GF-D8 (cell line): ENCODE data around the gene SMAD6.

Experiments
- DNase-seq: peaks from one replicate; lab custom pipeline; 2025; lab: John Stamatoyannopoulos, UW

Gene SMAD6

DNA sequence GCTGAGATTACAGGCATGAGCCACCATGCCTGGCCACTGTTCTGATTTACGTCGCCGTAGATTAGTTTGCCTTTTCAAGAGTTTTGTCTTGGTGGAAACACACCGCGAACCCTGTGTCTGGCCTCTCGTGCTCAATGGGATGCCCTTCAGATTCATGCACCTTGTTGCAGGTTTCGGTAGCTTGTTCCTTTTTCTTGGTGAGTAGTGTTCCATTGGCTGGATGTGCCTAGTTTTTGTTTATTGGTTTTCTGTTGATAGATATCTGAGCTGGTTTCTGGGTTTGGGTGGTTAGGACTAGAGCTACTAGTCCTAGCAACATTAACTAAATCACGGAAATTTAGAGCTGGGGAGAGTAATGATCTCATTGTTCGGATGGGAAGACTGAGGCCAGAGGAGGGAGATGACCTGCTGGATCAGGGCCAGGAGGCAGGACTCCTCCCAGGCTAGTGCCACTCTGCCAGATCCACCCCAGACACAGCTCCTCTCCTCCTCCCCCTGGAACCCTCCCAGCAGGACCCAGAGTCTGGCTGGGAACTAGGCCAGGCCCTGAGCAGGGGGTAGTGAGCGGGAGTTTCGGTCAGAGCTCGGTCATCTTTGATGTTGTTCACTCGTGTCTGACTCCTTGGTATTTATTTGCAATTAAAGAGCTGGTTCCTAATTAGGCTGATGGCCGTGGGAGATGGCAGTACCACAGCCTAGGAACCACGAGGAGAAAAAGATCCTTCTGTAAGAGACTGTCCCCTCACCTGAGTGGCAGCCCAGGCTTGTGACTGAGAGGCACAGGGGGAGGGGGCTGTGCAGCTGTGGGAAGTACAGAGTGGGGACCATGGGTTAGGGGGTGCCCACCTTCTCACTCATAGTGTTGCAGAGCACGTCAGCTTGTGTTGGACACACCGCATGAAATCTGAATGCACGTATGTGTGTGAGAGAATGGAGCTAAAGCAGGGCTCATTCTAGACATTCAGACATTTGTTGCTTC is 73.4 kb downstream of the SMAD6 start:
- DNase-seq, result no peak

DNA sequence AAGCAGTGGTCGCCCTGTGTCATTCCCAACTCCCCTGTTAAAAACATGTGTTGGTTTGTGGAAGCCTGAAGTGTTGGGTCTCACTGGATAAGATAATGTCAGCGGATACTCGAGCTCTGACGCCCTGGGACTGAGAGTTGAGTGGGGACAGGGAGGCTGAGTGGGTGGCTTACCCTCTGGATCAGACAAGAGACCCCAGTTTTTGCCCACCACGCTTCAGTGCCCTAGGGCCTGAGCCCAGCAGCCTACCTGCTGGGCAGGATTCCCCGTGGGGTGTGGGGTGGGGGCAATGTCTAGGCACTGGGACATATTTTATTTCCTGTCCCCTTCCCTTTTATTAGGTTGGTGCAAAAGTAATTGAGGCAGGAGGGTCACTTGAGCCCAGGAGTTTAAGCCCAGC is 75.0 kb downstream of the SMAD6 start:
- DNase-seq, result no peak

DNA sequence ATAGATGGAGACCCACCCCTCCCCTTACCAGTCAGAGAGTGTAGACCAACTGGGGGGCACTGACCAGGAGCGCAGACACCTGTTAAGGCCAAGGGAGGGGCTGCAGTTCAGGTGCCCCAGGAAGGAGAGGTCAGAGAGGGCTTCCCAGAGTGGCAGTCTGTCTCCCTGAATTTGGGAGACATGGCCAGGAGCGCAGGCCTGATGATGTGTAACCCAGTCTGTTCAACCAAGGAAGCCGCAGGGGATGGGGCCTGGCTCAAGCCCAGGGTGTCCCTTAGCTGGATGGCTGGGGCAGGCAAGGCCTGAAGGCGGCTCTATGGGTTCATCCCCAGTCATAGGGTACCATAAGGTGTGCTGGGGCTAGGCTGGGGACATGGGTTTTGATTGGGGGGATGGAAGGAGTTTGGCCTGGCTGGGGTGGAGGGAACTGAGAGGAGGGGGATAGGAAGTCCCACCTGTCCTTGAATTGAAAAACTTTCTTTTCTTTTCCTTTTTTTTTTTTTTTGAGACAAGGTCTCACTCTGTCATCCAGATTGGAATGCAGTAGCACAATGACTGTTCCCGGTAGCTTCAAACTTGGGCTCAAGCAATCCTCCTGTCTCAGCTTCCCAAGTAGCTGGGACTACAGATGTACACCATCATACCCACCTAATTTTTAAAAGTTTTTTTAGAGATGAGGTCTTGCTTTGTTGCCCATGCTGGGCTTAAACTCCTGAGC is 75.7 kb downstream of the SMAD6 start:
- no peak for DNase-seq

DNA sequence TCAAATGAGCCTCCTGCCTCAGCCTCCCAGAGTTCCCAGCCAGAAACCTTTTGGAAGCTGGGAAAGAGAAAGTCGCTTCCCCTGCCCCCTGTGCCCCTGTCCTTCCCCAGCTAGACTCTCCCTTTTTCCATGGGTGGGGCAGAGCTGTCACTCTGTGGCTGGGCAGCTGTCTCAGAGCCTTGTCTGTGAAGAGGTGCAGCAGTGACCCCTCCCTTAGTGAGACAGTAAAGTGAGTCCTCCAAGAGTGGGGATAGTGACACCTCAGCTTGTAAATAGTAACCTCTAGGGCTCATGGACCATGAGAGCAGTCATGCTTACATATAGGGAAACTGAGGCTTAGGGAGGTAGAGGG is 76.3 kb downstream of the SMAD6 start:
- DNase-seq, result no peak

DNA sequence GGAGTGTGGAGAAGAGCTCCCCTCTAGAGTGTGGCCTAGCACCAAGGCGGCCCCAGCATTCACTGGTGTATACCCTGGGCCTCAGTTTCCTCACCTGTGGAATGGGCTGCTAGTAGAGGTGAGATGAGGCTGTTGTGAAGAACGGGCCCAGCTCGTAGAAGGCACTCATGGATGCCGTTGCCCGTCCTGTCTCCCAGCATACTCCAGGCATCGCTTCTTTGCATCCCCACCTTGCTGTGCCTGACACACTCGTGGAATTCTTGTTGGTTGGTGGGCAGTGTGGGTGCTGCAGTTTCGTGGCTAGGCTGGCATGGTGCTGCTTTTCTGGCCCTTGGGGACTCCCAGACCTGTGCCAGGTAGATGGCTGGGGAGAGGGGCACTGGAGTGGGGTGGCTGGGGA is 76.7 kb downstream of the SMAD6 start:
- no peak for DNase-seq

DNA sequence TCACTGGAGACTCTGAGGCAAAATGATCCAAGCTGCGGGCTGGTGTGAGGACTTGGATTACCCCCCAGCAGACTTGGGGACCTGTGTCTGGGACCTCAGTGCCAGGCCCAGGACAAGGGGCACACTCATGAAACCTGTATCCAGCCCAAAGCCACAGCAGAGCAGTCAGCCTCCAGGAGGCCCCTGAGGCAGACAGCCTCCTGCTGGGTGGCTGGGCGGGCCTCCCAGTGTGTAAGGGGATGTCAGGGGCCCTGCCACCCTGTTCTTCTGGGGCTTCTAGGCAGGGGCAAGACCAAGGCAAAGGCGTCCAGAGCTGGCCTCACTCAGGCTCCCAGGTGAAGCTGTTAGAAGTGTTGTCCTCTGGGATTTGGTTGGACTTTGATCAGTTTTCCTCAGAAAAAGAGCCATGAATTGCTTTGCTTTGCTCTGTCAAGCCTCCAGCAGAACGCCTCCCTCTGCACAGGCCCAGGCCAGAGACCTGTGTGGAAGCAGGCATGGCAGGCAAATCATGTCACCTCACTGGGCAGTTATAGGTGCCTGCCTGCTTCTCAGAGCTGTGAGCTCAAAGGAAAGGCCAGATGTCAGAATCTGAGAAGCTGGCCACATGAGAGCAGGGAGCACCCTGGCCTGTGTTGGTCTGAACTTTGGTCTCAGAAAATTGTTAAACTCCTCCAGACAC is 77.4 kb downstream of the SMAD6 start:
- DNase-seq, result no peak

DNA sequence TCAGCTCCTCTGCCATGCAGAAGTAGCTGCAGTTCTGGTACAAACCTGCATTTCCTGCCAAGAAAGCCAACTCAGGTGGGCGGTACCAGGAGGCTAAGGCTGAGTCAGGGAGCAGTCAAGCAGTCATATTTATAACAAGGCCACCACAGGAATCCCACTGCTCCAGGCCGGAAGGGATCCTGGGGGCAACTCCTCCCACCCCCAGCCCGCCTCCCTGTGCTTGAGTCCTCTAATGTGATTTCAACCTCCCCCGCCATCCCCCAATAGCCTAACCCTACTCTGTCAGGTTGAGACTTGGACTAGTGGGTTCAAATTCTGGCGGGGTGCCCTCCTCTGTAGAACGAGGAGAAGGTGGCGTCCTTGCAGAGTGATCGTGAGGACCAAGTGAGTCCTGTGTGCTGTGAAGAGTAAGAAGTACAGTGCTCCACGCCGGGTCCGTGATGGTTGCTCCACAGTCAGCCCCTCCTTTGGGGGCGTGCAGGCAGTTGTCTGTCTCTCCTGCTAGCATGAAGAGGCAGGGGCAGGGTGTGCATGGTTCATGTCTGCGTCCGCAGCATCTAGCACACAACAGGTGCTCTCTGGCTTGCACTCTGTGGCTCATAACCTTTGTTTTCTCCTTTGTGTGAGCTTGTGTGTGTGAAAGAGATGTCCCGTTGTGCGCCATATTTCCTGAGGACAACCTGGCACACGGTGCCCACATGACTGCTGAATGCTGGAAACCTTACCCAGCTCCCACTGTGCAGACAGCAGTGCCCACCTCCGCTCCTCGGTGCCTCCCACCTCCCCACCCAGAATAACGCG is 78.3 kb downstream of the SMAD6 start:
- no peak for DNase-seq

DNA sequence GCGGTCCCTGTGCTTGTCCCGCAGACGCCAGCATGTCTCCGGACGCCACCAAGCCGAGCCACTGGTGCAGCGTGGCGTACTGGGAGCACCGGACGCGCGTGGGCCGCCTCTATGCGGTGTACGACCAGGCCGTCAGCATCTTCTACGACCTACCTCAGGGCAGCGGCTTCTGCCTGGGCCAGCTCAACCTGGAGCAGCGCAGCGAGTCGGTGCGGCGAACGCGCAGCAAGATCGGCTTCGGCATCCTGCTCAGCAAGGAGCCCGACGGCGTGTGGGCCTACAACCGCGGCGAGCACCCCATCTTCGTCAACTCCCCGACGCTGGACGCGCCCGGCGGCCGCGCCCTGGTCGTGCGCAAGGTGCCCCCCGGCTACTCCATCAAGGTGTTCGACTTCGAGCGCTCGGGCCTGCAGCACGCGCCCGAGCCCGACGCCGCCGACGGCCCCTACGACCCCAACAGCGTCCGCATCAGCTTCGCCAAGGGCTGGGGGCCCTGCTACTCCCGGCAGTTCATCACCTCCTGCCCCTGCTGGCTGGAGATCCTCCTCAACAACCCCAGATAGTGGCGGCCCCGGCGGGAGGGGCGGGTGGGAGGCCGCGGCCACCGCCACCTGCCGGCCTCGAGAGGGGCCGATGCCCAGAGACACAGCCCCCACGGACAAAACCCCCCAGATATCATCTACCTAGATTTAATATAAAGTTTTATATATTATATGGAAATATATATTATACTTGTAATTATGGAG is 79.1 kb downstream of the SMAD6 start:
- no peak for DNase-seq

DNA sequence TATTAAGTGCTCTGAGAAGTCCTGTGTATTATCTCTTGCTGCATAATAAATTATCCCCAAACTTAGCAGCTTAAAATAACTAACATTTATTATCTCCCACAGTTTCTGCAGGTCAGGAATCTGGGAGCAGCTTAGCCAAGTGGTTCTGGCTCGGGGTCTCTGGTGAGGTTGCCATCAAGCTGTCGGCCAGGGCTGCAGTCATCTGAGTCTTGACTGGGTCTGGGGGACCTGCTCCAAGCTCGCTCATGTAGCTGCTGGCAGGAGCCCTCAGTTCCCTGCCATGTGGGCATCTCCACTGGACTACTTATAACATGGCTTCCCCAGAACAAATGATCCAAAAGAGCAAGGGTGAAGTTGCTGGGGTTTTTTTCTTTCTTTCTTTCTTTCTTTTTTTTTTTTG is 80.7 kb downstream of the SMAD6 start:
- DNase-seq, result no peak

DNA sequence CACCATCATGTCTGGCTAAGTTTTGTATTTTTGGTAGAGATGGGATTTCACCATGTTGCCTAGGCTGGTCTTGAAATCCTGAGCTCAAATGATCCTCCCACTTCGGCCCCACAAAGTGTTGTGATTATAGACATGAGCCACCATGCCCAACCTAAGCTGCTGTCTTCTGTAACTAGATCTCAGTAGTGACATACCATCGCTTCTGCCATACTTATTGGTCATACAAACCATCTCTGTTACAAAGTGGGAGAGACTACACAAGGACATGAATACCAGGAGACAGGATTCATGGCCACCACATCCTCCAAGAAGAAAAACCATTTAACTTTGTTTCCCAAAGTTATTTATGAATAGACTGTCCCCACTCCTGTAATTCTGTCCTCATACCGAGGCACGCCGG is 81.3 kb downstream of the SMAD6 start:
- no peak for DNase-seq

DNA sequence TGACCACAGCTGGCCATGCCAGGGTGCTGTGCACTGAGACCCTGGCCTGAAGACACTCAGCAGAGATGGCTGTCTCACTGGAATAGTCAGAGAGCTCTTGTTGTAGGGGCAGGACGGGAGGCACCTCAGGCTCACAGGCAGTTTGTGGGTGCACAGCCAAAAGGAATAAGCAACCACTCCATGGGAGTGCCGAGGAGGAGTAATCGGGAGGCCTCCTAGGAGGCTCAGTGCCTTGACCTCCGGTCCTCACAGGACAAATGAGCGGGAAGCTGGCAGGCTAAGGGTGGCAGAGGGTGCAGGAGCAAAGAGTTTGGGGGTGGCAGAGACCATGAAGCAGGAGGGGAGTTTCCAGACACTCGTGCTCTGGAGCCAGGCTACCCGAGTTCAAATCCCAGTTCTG is 81.7 kb downstream of the SMAD6 start:
- no peak for DNase-seq

DNA sequence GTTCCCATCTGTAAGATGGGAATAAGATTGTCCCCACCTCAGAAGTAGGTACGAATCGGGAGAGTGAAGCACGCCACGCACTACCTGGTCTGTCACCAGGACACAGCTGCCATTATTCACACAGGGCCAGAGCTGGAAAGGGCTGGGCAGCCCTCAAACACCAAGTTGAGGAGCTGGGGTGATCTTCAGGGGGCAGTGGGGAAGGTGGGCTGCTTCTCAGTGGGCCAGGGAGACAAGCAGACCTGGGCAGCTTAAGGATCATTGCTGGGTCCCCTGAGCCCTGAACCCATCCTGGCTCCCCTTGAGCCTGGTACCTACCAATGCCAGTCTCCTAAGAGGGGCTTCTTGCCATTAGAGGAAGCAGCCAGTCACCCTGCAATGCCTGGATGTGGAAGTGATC is 82.1 kb downstream of the SMAD6 start:
- no peak for DNase-seq

DNA sequence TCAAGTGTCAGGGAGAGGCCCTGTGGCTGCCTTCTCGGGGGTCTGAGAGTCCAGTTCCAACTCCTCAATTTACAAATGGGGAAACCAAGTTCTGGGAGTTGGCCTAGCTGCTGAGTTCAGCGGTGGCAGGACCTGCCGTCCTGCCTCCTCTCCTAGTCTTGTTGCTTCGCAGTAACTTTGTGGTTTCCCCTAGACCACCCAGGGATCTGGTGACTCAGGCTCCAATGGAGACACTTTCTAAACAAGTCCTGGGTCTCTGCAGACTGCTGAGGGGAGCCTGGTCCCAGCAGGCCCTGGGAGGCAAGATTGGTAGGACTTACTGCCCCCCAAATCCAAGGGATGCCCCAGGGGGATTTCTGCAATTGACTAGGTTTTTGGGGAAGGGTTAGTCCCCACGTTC is 83.6 kb downstream of the SMAD6 start:
- DNase-seq, result no peak

DNA sequence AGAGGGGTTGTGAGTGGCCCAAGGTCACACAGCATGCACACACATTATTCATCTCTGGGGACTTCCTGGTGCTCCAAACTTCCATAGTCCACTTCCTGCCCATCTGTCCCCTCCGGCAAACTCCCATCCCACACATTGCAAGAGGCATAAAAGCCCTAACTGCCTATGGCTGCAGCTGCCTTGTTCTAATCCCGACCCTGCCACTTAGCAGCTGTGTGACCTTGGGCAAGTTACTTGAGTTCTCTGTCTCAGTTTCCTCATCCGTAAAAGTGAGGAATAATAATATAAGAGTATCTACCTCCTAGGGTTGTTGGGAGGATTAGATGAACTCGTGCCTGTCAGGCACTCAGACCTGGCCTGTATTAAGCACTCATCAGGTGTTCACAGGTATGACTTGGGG is 84.2 kb downstream of the SMAD6 start:
- no peak for DNase-seq

DNA sequence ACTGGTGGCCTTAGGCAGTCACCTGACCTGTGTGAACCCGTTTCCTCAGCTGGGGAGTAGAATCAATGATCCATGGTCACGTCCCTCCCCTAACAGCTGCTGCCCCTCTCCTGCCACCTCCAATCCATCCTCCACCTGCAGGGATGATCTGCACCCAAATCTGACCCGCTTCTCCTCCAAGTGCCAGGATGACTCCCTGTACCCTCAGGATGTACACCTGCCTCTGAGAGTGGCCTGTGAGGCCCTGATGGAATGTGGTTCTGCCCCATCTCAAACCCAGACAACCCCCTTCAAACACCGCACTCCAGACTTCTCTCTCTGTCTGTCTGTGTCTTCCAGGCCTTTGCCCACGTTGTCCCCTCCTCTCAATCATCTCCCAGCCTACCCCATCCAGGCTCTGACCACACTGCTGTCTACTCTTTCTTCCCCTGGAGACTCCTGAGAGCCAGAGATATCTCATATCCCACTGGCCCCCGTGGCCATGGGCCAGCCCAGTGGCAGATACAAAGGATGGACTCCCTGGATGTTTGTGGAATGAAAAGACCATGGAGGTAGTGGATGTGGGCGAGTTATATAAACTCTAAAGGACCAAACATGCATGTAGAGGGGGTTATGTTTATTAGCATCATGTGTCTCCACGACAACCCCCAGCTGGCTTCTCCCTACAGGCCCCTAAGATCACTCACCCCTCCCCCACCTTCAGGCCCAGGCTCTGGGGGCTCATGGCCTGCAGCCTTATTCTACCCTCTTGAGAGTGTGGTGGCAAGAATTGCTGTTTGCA is 84.9 kb downstream of the SMAD6 start:
- no peak for DNase-seq

DNA sequence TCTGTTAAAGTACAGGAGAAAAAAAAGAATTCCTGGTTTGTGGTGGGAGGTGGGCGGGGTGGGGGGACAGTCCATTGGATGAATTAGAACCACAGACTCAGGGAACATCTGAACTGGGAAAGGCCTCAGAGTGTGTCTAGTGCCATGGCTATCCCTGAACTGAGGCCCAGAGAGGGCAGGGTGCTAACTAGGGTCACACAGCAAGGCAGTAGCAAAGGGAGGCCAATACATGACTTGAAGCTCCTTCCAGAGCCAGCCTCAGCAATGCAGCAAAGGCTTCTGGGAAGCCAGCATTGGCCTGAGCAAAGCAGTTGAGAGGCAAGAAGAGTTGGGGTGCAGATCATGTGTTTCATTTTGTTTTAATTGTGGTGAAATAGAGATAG is 85.4 kb downstream of the SMAD6 start:
- no peak for DNase-seq

DNA sequence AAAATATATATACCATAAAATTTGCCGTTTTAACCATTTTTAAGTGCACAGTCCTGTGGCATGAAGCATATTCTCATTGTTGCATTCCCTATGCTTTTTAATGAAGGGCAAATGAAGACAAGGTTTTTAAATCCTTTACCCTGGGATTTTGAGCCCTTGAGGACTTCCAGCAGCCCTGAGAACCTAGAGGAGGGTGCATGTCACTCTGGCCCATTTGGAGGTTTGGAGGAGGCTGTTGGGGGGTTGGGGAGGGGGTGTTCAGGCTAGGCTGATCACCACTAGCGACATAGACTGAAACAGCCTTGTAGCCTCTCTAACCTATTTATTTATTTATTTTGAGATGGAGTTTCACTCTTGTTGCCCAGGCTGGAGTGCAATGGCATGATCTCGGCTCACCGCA is 86.0 kb downstream of the SMAD6 start:
- DNase-seq, result no peak

DNA sequence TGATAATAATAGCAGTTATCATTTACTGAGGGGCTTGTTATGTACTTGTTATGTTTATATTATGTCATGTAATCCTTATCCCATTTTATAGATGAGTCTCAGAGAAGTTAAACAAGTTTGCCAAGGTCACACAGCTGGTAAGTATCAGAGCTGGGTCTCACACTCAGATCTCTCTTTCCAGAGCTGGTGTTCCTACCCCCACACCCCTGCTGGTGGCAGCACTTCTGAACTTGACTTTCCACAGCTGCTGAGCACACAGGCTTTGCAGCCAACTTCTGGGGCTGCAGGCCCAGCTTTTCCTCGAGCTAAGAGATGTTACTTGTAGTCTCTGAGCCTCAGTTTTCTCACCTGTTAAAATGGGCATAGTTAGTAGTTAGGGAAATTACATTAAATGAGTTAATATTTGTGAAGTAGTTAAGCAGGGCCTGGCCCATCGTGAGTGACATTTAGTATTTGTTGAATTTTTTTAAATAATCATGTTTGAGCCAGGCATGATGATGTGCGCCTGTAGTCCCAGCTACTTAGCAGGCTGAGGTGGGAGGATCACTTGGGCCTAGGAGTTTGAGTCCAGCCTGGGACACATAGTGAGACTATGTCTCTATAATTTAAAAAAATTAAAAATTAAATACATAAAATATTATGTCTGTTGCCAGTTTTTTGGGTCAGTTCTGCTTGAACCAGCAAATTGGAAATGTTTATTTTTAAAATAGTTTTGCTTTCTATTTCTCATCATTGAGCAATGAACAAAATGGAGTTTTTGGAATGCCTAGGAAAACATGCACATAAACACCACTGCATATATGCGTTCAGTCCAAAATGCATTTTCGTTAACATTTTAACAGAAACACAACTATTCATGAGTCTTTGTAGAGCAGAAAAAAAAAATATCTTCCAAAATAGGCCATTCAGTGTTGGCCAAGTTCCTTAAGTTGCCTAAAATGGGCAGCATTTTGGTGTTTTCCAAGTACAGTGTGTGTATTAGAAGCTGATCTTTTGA is 87.3 kb downstream of the SMAD6 start:
- no peak for DNase-seq

DNA sequence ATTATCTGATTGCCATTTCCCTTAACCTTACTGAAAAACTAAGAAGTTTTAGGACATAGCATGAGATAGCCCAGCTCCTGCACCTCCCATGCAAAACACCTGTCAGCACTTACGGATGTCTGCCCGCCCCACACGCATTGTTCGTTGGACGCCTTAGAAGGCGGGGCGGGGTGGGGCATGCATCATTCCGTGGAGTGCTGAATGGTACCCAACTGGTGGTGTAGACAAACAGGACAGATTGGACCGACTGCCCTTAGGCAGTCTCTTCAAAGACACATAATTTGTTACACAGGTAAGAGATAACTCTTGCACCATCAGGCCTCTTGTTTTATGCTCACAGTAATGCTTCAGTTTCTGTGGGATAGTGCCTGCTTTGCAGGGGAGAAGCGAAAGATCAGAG is 93.8 kb downstream of the SMAD6 start:
- no peak for DNase-seq
